ENCODE results near the gene NUDT11.

- TF ChIP-seq EGR1 (IDR thresholded peaks at IDR 0.05) (no peak), TEAD4 (IDR thresholded peaks at IDR 0.05) (no peak), YY1 (IDR thresholded peaks at IDR 0.05; ENCODE audit: low read depth) (no peak), TAF1 (IDR thresholded peaks at IDR 0.05; ENCODE audit: low read depth) (no peak), USF1 (IDR thresholded peaks at IDR 0.05) (no peak), EP300 (IDR thresholded peaks at IDR 0.05; ENCODE audit: borderline replicate concordance) (no peak), FOXM1 (IDR thresholded peaks at IDR 0.05; ENCODE audit: borderline replicate concordance, low read depth) (no peak), REST (IDR thresholded peaks at IDR 0.05; ENCODE audit: low read depth) (no peak), RAD21 (IDR thresholded peaks at IDR 0.05; ENCODE audit: low read depth) (0 out of 2 replicates have a peak, but pooled peaks have one; percentile 7), ZBTB7A (IDR thresholded peaks at IDR 0.05; ENCODE audit: low read depth) (no peak), CREB1 (IDR thresholded peaks at IDR 0.05; ENCODE audit: low read depth) (no peak)
These were observed 39.6 kb downstream of the NUDT11 start for GRCh38 chrX:51456814-51457213.
